8988T (cell line): ENCODE data around the gene RASAL1.

Source experiments
- DNase-seq: peaks from one replicate; pipeline ENCODE4 v3.0.0; 2011

The RASAL1 gene

GRCh38 chr12:113093409-113094101 is 42.0 kb downstream of the RASAL1 start:
- DNase-seq = no peak

- DNase-seq = peak; percentile 71
These were observed 42.8 kb downstream of the RASAL1 start for GRCh38 chr12:113092607-113093408.

GRCh38 chr12:113091506-113091905 is 44.1 kb downstream of the RASAL1 start:
- no peak for DNase-seq

- DNase-seq = no peak
These were observed 44.8 kb downstream of the RASAL1 start for GRCh38 chr12:113090740-113091139.

GRCh38 chr12:113089839-113090238 is 45.7 kb downstream of the RASAL1 start:
- no peak for DNase-seq

GRCh38 chr12:113088971-113089756 is 46.4 kb downstream of the RASAL1 start:
- no peak for DNase-seq

- no peak for DNase-seq
These were observed 47.5 kb downstream of the RASAL1 start for GRCh38 chr12:113088037-113088436.

GRCh38 chr12:113087193-113087592 is 48.4 kb downstream of the RASAL1 start:
- no peak for DNase-seq

- DNase-seq = no peak
These were observed 49.1 kb downstream of the RASAL1 start for GRCh38 chr12:113086249-113087164.

GRCh38 chr12:113083863-113084435 is 51.6 kb downstream of the RASAL1 start:
- DNase-seq = no peak

- DNase-seq = no peak
These were observed 52.9 kb downstream of the RASAL1 start for GRCh38 chr12:113082486-113083148.

- DNase-seq = no peak
These were observed 53.7 kb downstream of the RASAL1 start for GRCh38 chr12:113081873-113082272.

- no peak for DNase-seq
These were observed 57.7 kb downstream of the RASAL1 start for GRCh38 chr12:113077859-113078255.

GRCh38 chr12:113077057-113077858 is 58.3 kb downstream of the RASAL1 start:
- DNase-seq = no peak

- no peak for DNase-seq
These were observed 60.4 kb downstream of the RASAL1 start for GRCh38 chr12:113075137-113075683.

GRCh38 chr12:113073586-113073985 is 62.0 kb downstream of the RASAL1 start:
- DNase-seq = no peak

GRCh38 chr12:113072136-113072535 is 63.4 kb downstream of the RASAL1 start:
- no peak for DNase-seq

GRCh38 chr12:113071135-113072112 is 64.1 kb downstream of the RASAL1 start:
- no peak for DNase-seq
